A673 (cell line): ENCODE measurements around the gene ALDH7A1. TPM values are rescaled to one million over a fixed set of nuclear protein-coding genes. Genes with fewer than 3 reads are reported as not detected.

Source experiments
- BruUV-seq: library from RNA; stranded (reverse); fragments of 400-500 nt; replicated peaks from 2 replicates; lab custom pipeline; 2021; lab: Mats Ljungman, UMichigan
- CTCF ChIA-PET: fragments of 300-600 bp; sonication (Branson Sonifier 250); formaldehyde crosslinking; loops from one replicate; lab custom pipeline; 2022; ENCODE audit warnings: antibody characterized with exemption; lab: Charles Lee
- POLR2A ChIA-PET: fragments of 300-600 bp; sonication (Branson Sonifier 250); formaldehyde crosslinking; loops from one replicate; lab custom pipeline; 2022; ENCODE audit warnings: antibody characterized with exemption; ENCODE audit not compliant: low non-redundant PET; lab: Charles Lee
- DNase-seq: peaks from one replicate; pipeline ENCODE4 v3.0.0-alpha.2; 2015; ENCODE audit warnings: low spot score
- H3K27ac ChIP-seq: fragments of 200-600 bp; sonication (generic); 2 replicates; pipeline ENCODE4 v1.5.1; 2016; ENCODE audit warnings: mixed run types, low read depth, mild to moderate bottlenecking, mixed read lengths, antibody characterized with exemption, low read length; ENCODE audit not compliant: poor library complexity, severe bottlenecking
- H3K27me3 ChIP-seq: fragments of 200-600 bp; sonication (generic); replicated peaks from 2 replicates; pipeline ENCODE4 v1.6.1; 2017; ENCODE audit warnings: mixed run types, low read depth, mild to moderate bottlenecking, mixed read lengths, antibody characterized with exemption, low read length; ENCODE audit not compliant: insufficient read depth, poor library complexity
- H3K36me3 ChIP-seq: fragments of 200-600 bp; sonication (generic); 2 replicates; pipeline ENCODE4 v1.6.1; 2016; ENCODE audit warnings: mixed run types, mild to moderate bottlenecking, mixed read lengths, antibody characterized with exemption, low read length; ENCODE audit not compliant: insufficient read depth, poor library complexity, severe bottlenecking
- H3K4me1 ChIP-seq: fragments of 200-600 bp; sonication (generic); 2 replicates; pipeline ENCODE4 v1.6.1; 2017; ENCODE audit warnings: mixed run types, mild to moderate bottlenecking, mixed read lengths, antibody characterized with exemption, low read length; ENCODE audit not compliant: insufficient read depth, poor library complexity, severe bottlenecking
- H3K4me3 ChIP-seq: fragments of 200-600 bp; sonication (generic); 2 replicates; pipeline ENCODE4 v1.5.1; 2016; ENCODE audit warnings: low read depth, mixed run types, mild to moderate bottlenecking, mixed read lengths, low read length; ENCODE audit not compliant: poor library complexity, severe bottlenecking
- H3K9me3 ChIP-seq: fragments of 200-600 bp; sonication (generic); 2 replicates; pipeline ENCODE4 v1.6.1; 2016; ENCODE audit warnings: mixed run types, low read depth, mild to moderate bottlenecking, mixed read lengths, antibody characterized with exemption, low read length; ENCODE audit not compliant: poor library complexity, severe bottlenecking
- CTCF ChIP-seq: fragments of 300-800, 200-600 bp; sonication (generic); conservative IDR thresholded peaks from 2 replicates; pipeline ENCODE4 v1.5.1; 2017; ENCODE audit warnings: low read depth, mild to moderate bottlenecking, antibody characterized with exemption, low read length, moderate library complexity, mixed read lengths
- EZH2 ChIP-seq: fragments of 200-600 bp; sonication (generic); IDR thresholded peaks from 2 replicates; pipeline ENCODE4 v1.6.1; 2017; ENCODE audit warnings: borderline replicate concordance, low read depth, mild to moderate bottlenecking, mixed read lengths, antibody characterized with exemption, low read length; ENCODE audit not compliant: poor library complexity, severe bottlenecking
- intact Hi-C: fragments of 100-400 bp; cut with micrococcal nuclease; formaldehyde crosslinking; loops from one replicate; pipeline ENCODE4 v1.10.0; 2022; ENCODE audit not compliant: unreplicated experiment
- total RNA-seq: library from RNA; stranded (reverse); gene quantifications from 2 replicates; pipeline ENCODE4 v1.2.3, GENCODE V29; 2021

The ALDH7A1 gene
- total RNA-seq, 1 experiment from 2014 or later = 95.2 TPM

- Histone ChIP-seq H3K36me3 (peaks cover 13% of the 10 kb centered on the region), H3K4me1 (peaks cover 7% of the 10 kb centered on the region), H3K27ac (no peak overlapping the region), H3K27me3 (no peaks in the 10 kb centered on the region), H3K9me3 (no peaks in the 10 kb centered on the region), H3K4me3 (no peak overlapping the region)
- BruUV-seq = no TSS peak
- ChIA-PET CTCF (no interaction called here), POLR2A (no interaction called here)
- DNase-seq = no peak
- TF ChIP-seq EZH2 (no peak), CTCF (no peak)
- intact Hi-C loops = loop anchor here (5.0 kb wide), 2 partner anchors 57 to 247 kb away; no protein-coding TSS in a partner anchor
Measured at GRCh38 chr5:126599499-126599898, 4.5 kb upstream of the ALDH7A1 start.

GRCh38 chr5:126597156-126597555 lies 2.1 kb upstream of the ALDH7A1 start:
- peaks cover 5% of the 10 kb centered on the region for H3K36me3 ChIP-seq
- peak; percentile 19 for DNase-seq
- H3K4me3 ChIP-seq = no peak overlapping the region
- ChIA-PET CTCF (no interaction called here), POLR2A (no interaction called here)
- intact Hi-C loops = loop anchor here (5.0 kb wide), 2 partner anchors 55 to 245 kb away; no protein-coding TSS in a partner anchor
- no peak overlapping the region for H3K27ac ChIP-seq
- H3K27me3 ChIP-seq = no peaks in the 10 kb centered on the region
- no peaks in the 10 kb centered on the region for H3K9me3 ChIP-seq
- TF ChIP-seq CTCF (no peak), EZH2 (no peak)
- peaks cover 7% of the 10 kb centered on the region for H3K4me1 ChIP-seq
- BruUV-seq = no TSS peak

GRCh38 chr5:126595486-126596083 lies 566 bp upstream of the ALDH7A1 start:
- ChIA-PET CTCF (interaction anchor here (0.6 to 1.2 kb wide), 3 partner anchors 51 to 857 kb away, joined by 3 to 6 read pairs (median 4); no protein-coding TSS in a partner anchor), POLR2A (no interaction called here)
- BruUV-seq = TSS peak; percentile 85
- no peaks in the 10 kb centered on the region for H3K9me3 ChIP-seq
- intact Hi-C loops = loop anchor here (1.0 to 5.0 kb wide), 3 partner anchors 53 to 256 kb away; no protein-coding TSS in a partner anchor
- H3K4me3 ChIP-seq = peak overlapping the region; percentile 68
- TF ChIP-seq EZH2 (no peak), CTCF (no peak)
- no peak for DNase-seq
- peak overlapping the region; percentile 85 for H3K27ac ChIP-seq
- peaks cover 5% of the 10 kb centered on the region for H3K36me3 ChIP-seq
- peaks cover 2% of the 10 kb centered on the region for H3K4me1 ChIP-seq
- no peaks in the 10 kb centered on the region for H3K27me3 ChIP-seq
